Neural crest cell (in vitro differentiated cells): ENCODE data around the gene DCHS2. TPM values are rescaled to one million over a fixed set of nuclear protein-coding genes. Genes with fewer than 3 reads are reported as not detected.
"Not testable (repeated sequence)": the region's sequence is repeated elsewhere in the genome, so short reads cannot be mapped to it uniquely, and the experiment has no call there.

Experiments used
- DNase-seq: peaks from one replicate; pipeline ENCODE4 v3.0.0; 2021; ENCODE audit warnings: low read depth, mixed read lengths, low spot score
- H3K27ac Mint-ChIP-seq: one replicate; pipeline ENCODE4 v1.8.0; 2021; ENCODE audit warnings: mild to moderate bottlenecking, mixed read lengths; ENCODE audit not compliant: unreplicated experiment
- H3K27me3 Mint-ChIP-seq: 2 replicates; pipeline ENCODE4 v1.8.0; 2021; ENCODE audit warnings: low read depth, mild to moderate bottlenecking, mixed read lengths
- H3K36me3 Mint-ChIP-seq: 2 replicates; pipeline ENCODE4 v1.8.0; 2021; ENCODE audit warnings: low read depth, mild to moderate bottlenecking, mixed read lengths
- H3K4me1 Mint-ChIP-seq: 2 replicates; pipeline ENCODE4 v1.8.0; 2021; ENCODE audit warnings: mixed read lengths
- H3K4me3 Mint-ChIP-seq: one replicate; pipeline ENCODE4 v1.8.0; 2021; ENCODE audit warnings: mild to moderate bottlenecking, mixed read lengths
- H3K9me3 Mint-ChIP-seq: 2 replicates; pipeline ENCODE4 v1.8.0; 2021; ENCODE audit warnings: mixed read lengths
- CTCF ChIP-seq: fragments of 200-600 bp; sonication (generic); conservative IDR thresholded peaks from 2 replicates; pipeline ENCODE4 v1.5.0; 2021; ENCODE audit warnings: antibody characterized with exemption, mild to moderate bottlenecking
- total RNA-seq: library from RNA; stranded (reverse); gene quantifications from 2 replicates; pipeline ENCODE4 v1.2.1, GENCODE V29; 2021

Gene DCHS2
- total RNA-seq, 1 donor from 2014 or later: 1.2 TPM

DNA sequence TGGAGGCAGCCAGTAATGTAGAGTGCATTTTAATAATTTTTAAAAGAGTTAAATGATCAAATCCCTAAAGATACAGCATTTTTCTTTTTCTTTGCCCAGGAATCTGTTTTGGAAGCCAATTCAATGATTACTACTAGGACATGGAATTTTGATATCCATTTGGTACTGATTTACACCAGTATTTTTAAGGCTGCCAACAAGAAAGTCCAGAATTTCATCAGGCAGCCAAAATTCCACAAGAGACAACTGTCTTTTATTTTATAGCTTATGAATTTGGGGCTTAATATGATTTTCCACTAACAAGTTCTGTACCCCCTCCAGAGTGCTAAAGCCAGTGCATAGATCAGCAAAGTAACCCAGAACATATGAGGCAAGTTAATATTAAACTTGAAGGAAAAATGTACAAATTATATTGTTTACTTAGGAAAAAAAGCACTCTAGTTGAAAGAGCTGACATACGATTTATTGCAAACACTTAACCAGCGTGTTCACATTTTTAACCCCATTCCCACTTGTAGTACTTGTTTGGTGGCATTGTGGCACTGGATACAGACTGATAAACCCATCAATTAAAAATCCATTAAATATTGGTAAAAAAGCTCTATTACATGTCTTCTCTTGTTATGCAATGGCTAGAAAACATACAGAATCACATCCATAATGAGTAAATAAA is 259.7 kb downstream of the DCHS2 start:
- Mint-ChIP-seq H3K27me3 (no peaks in the 10 kb centered on the region), H3K4me1 (peaks cover 3% of the 10 kb centered on the region), H3K36me3 (peaks cover 7% of the 10 kb centered on the region), H3K4me3 (no peak overlapping the region), H3K27ac (no peak overlapping the region), H3K9me3 (peaks cover 3% of the 10 kb centered on the region)
- no peak for DNase-seq
- no peak for TF ChIP-seq CTCF

DNA sequence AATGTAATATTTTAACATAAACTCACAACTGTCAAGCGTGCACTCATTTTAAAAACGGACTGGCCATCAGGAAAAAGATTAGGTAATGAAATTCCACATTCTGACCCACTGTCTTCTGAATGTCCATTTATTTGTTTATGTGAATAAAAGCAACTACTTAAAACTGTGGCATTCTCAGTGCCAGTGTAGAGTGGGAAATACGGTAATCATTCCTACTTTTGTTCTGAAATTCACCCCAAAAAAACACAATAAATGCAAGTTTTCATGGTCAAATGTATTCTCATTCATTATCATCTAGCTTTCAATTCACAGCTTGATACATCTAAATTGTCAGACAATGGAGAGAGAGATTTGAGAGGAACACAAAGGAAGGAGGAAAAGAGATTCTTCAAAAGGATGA is 260.9 kb downstream of the DCHS2 start:
- peaks cover 3% of the 10 kb centered on the region for H3K4me1 Mint-ChIP-seq
- no peaks in the 10 kb centered on the region for H3K27me3 Mint-ChIP-seq
- DNase-seq: no peak
- H3K4me3 Mint-ChIP-seq: no peak overlapping the region
- TF ChIP-seq CTCF: no peak
- peaks cover 6% of the 10 kb centered on the region for H3K9me3 Mint-ChIP-seq
- no peak overlapping the region for H3K27ac Mint-ChIP-seq
- H3K36me3 Mint-ChIP-seq: peaks cover 7% of the 10 kb centered on the region

DNA sequence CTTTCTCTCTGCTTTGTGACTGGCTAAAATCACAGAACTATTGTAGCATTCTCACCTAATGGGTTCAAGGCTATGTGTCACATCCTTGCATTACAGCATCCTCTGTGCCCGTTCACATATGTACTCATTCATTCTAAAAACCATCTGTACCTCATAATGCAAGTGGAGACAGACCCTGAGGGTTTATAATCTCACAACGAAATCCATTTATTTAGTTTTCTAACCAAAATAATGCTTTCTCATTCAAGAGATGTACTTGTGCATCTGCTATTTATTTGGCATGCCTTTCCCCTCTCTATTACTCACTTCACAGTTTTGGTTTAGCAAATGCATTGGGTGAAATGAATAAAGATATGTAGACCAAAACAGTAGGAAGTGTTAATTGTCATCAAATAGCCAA is 261.5 kb downstream of the DCHS2 start:
- H3K36me3 Mint-ChIP-seq: peaks cover 10% of the 10 kb centered on the region
- no peak for TF ChIP-seq CTCF
- H3K4me1 Mint-ChIP-seq: peaks cover 3% of the 10 kb centered on the region
- H3K27ac Mint-ChIP-seq: no peak overlapping the region
- peaks cover 6% of the 10 kb centered on the region for H3K9me3 Mint-ChIP-seq
- H3K27me3 Mint-ChIP-seq: no peaks in the 10 kb centered on the region
- H3K4me3 Mint-ChIP-seq: no peak overlapping the region
- DNase-seq: no peak

GRCh38 chr4:154222875-154223274 is 268.7 kb downstream of the DCHS2 start:
- Mint-ChIP-seq H3K4me3 (no peak overlapping the region), H3K4me1 (no peaks in the 10 kb centered on the region), H3K27me3 (no peaks in the 10 kb centered on the region), H3K9me3 (peaks cover 24% of the 10 kb centered on the region), H3K36me3 (peaks cover 37% of the 10 kb centered on the region), H3K27ac (no peak overlapping the region)
- no peak for TF ChIP-seq CTCF
- DNase-seq: no peak

- Mint-ChIP-seq H3K9me3 (peaks cover 19% of the 10 kb centered on the region), H3K27me3 (no peaks in the 10 kb centered on the region), H3K27ac (no peak overlapping the region), H3K36me3 (peaks cover 25% of the 10 kb centered on the region), H3K4me3 (no peak overlapping the region), H3K4me1 (no peaks in the 10 kb centered on the region)
- no peak for TF ChIP-seq CTCF
- no peak for DNase-seq
Measured at GRCh38 chr4:154218051-154218450, 273.5 kb downstream of the DCHS2 start.

DNA sequence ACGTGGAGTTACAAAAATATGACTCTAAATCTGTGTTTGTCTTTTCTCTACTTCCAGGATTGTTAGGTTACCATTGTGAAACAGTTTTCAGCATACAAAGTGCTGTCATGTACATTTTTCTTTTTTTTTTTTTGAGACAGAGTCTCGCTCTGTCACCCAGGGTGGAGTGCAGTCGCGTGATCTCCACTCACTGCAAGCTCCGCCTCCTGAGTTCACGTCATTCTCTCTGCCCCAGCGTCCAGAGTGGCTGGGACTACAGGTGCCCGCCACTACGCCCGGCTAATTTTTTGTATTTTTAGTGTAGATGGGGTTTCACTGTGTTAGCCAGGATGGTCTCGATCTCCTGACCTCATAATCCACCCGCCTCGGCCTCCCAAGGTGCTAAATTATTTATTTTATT is 274.2 kb downstream of the DCHS2 start:
- Mint-ChIP-seq H3K9me3 (peaks cover 20% of the 10 kb centered on the region), H3K36me3 (peaks cover 21% of the 10 kb centered on the region)
- H3K4me3 Mint-ChIP-seq, H3K27ac Mint-ChIP-seq, DNase-seq, H3K27me3 Mint-ChIP-seq, H3K4me1 Mint-ChIP-seq: not testable (repeated sequence)
